OCI-LY1 (cell line): ENCODE measurements around the gene AFM.

ENCODE experiments used
- H2AFZ ChIP-seq: fragments of 200-600 bp; sonication (generic), shearing (Covaris generic); 2 replicates; pipeline ENCODE4 v1.6.0; 2014; ENCODE audit warnings: antibody characterized with exemption, mild to moderate bottlenecking, low read length
- H3F3A ChIP-seq: fragments of 200-600 bp; sonication (generic), shearing (Covaris generic); 2 replicates; pipeline ENCODE4 v1.6.0; 2014; ENCODE audit warnings: mild to moderate bottlenecking, antibody characterized with exemption, low read length, moderate library complexity; ENCODE audit not compliant: insufficient read depth
- H3K27ac ChIP-seq: fragments of 200-600 bp; sonication (generic); 2 replicates; pipeline ENCODE4 v1.5.1; 2014; ENCODE audit warnings: low read length, mixed run types, mild to moderate bottlenecking, low read depth; ENCODE audit not compliant: poor library complexity, severe bottlenecking
- H3K27me3 ChIP-seq: fragments of 200-600 bp; sonication (generic); 2 replicates; pipeline ENCODE4 v1.6.0; 2014; ENCODE audit warnings: antibody characterized with exemption, mild to moderate bottlenecking, low read length, moderate library complexity; ENCODE audit not compliant: insufficient read depth
- H3K36me3 ChIP-seq: fragments of 200-600 bp; sonication (generic); 2 replicates; pipeline ENCODE4 v1.6.1; 2014; ENCODE audit warnings: mild to moderate bottlenecking, antibody characterized with exemption, low read length, moderate library complexity, mixed read lengths; ENCODE audit not compliant: insufficient read depth
- H3K4me1 ChIP-seq: fragments of 200-600 bp; sonication (generic); 2 replicates; pipeline ENCODE4 v1.5.1; 2014; ENCODE audit warnings: mild to moderate bottlenecking, low read length, moderate library complexity; ENCODE audit not compliant: insufficient read depth, severe bottlenecking
- H3K4me2 ChIP-seq: fragments of 200-600 bp; sonication (generic), shearing (Covaris generic); 2 replicates; pipeline ENCODE4 v1.6.1; 2014; ENCODE audit warnings: low read length
- H3K4me3 ChIP-seq: fragments of 200-600 bp; sonication (generic); 2 replicates; pipeline ENCODE4 v1.5.1; 2014; ENCODE audit warnings: low read length, low read depth, mild to moderate bottlenecking, mixed read lengths; ENCODE audit not compliant: poor library complexity, severe bottlenecking
- H3K79me2 ChIP-seq: fragments of 200-600 bp; shearing (Covaris generic); 2 replicates; pipeline ENCODE4 v1.6.1; 2016; ENCODE audit warnings: mixed run types, low read length, mixed read lengths; ENCODE audit not compliant: insufficient read depth
- H3K9ac ChIP-seq: fragments of 200-600 bp; sonication (generic), shearing (Covaris generic); 2 replicates; pipeline ENCODE4 v1.6.1; 2014; ENCODE audit warnings: mild to moderate bottlenecking, low read length, mixed read lengths
- H3K9me2 ChIP-seq: fragments of 200-600 bp; sonication (generic), shearing (Covaris generic); 2 replicates; pipeline ENCODE4 v1.6.1; 2014; ENCODE audit warnings: low read depth, mild to moderate bottlenecking, low read length, mixed read lengths
- H3K9me3 ChIP-seq: fragments of 200-600 bp; shearing (Covaris generic); 2 replicates; pipeline ENCODE4 v1.6.1; 2014; ENCODE audit warnings: low read length, mixed read lengths
- H4K20me1 ChIP-seq: fragments of 200-600 bp; sonication (generic), shearing (Covaris generic); 2 replicates; pipeline ENCODE4 v1.6.0; 2016; ENCODE audit warnings: mild to moderate bottlenecking, low read length; ENCODE audit not compliant: insufficient read depth
- EZH2 ChIP-seq: fragments of 200-600 bp; sonication (generic), shearing (Covaris generic); IDR thresholded peaks from 2 replicates; pipeline ENCODE4 v1.8.0; 2017; ENCODE audit warnings: borderline replicate concordance, mixed run types, mild to moderate bottlenecking, antibody characterized with exemption, low read length, moderate library complexity, mixed read lengths
- TF ChIP-seq, protein P1 (sequence below): fragments of 200-600 bp; sonication (generic), shearing (Covaris generic); IDR thresholded peaks from 2 replicates; pipeline ENCODE4 v1.5.1; 2017; ENCODE audit warnings: mild to moderate bottlenecking, antibody characterized with exemption, low read length, moderate library complexity, mixed read lengths

Gene AFM

DNA sequence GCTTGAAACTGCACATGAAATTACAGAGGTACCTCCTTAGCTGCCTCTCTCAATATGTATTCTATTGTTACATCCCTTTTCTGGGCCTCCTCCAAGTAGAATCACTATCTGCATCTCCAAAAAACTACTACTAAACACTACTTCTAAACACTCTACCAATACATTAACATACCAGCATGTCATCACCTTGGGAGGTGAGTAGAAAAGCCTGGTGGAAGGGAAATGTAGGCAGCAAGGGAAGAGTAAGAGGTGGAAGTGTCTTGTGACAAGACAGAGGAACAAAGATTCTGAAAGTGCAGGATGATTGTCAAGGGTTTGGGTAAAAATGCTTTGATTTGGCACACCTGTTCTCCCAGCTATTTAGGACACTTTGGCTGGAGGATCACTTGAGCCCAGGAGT lies 3.5 kb downstream of the AFM start:
- no peaks in the 10 kb centered on the region for H3K27me3 ChIP-seq

DNA sequence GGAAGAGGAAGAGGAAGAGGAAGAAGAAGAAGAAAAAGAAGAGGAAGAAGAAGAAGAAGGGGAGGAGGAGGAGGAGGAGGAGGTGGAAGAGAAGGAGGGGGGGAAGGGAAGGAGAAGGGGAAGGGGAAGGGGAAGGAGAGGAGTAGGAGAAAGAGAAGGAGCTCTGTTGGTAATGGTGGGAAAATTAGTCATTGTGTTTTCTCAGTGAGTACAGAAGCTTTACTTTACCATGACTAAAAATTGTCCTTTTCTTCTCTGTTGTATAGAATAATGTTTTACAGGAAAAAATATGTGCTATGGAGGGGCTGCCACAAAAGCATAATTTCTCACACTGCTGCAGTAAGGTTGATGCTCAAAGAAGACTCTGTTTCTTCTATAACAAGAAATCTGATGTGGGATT lies 4.1 kb downstream of the AFM start:
- no peak overlapping the region for H3K4me3 ChIP-seq
- no peak for TF ChIP-seq EZH2
- TF ChIP-seq, protein P1, sequence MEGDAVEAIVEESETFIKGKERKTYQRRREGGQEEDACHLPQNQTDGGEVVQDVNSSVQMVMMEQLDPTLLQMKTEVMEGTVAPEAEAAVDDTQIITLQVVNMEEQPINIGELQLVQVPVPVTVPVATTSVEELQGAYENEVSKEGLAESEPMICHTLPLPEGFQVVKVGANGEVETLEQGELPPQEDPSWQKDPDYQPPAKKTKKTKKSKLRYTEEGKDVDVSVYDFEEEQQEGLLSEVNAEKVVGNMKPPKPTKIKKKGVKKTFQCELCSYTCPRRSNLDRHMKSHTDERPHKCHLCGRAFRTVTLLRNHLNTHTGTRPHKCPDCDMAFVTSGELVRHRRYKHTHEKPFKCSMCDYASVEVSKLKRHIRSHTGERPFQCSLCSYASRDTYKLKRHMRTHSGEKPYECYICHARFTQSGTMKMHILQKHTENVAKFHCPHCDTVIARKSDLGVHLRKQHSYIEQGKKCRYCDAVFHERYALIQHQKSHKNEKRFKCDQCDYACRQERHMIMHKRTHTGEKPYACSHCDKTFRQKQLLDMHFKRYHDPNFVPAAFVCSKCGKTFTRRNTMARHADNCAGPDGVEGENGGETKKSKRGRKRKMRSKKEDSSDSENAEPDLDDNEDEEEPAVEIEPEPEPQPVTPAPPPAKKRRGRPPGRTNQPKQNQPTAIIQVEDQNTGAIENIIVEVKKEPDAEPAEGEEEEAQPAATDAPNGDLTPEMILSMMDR = no peak
- no peak overlapping the region for H3K27ac ChIP-seq

More for the DNA sequence above, 3.5 kb downstream of the AFM start:
- Histone ChIP-seq H3K4me1 (no peaks in the 10 kb centered on the region), H3K27ac (no peak overlapping the region), H2AFZ (no peak overlapping the region), H3K4me2 (no peak overlapping the region), H4K20me1 (no peaks in the 10 kb centered on the region), H3K4me3 (no peak overlapping the region), H3K9me3 (no peaks in the 10 kb centered on the region), H3K9me2 (no peaks in the 10 kb centered on the region), H3K9ac (no peak overlapping the region), H3F3A (no peaks in the 10 kb centered on the region), H3K79me2 (no peaks in the 10 kb centered on the region), H3K36me3 (no peaks in the 10 kb centered on the region)
- TF ChIP-seq, protein P1 = no peak
- no peak for TF ChIP-seq EZH2

DNA sequence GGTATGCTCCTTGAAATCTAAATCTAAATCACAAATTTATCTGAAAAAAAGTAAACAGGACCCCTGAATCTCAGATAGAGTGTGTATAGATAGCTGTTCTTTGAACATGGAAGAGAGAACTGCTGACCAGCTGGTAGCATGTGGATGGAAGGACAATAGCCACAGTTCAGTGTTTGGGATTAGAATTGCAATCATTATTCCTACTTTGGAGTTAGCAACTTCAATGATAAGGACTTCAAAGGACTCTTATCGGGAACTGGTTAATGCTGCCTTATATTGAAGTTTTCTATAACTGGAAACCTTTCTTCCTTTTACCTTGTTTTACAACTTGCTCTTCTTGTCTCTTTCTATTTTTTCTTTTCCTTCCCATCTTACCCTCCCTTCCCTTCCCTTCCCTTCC lies 5.0 kb downstream of the AFM start:
- Histone ChIP-seq H3K4me3 (no peak overlapping the region), H4K20me1 (no peaks in the 10 kb centered on the region), H3K9me2 (no peaks in the 10 kb centered on the region), H3K4me2 (no peak overlapping the region), H3F3A (no peaks in the 10 kb centered on the region), H3K4me1 (no peaks in the 10 kb centered on the region), H3K9ac (no peak overlapping the region), H3K27me3 (no peaks in the 10 kb centered on the region), H3K79me2 (no peaks in the 10 kb centered on the region), H3K9me3 (no peaks in the 10 kb centered on the region), H2AFZ (no peak overlapping the region), H3K27ac (no peak overlapping the region), H3K36me3 (no peaks in the 10 kb centered on the region)
- no peak for TF ChIP-seq EZH2
- TF ChIP-seq, protein P1 = no peak

More for the DNA sequence above, 4.1 kb downstream of the AFM start:
- no peaks in the 10 kb centered on the region for H3K79me2 ChIP-seq
- H3K27me3 ChIP-seq = no peaks in the 10 kb centered on the region
- no peaks in the 10 kb centered on the region for H3K4me1 ChIP-seq
- no peaks in the 10 kb centered on the region for H3K9me3 ChIP-seq
- no peaks in the 10 kb centered on the region for H3K9me2 ChIP-seq
- H3K9ac ChIP-seq = no peak overlapping the region
- no peak overlapping the region for H2AFZ ChIP-seq
- no peaks in the 10 kb centered on the region for H4K20me1 ChIP-seq
- no peak overlapping the region for H3K4me2 ChIP-seq
- no peaks in the 10 kb centered on the region for H3K36me3 ChIP-seq
- no peaks in the 10 kb centered on the region for H3F3A ChIP-seq
